K562 (cell line): Measurements from ENCODE around the gene SLC6A7. TPM values are rescaled to one million over a fixed set of nuclear protein-coding genes. Genes with fewer than 3 reads are reported as not detected.

ENCODE experiments used
- ATAC-seq: fragments of 200-7000 bp; cut with Tn5 transposase; 3 replicates; pipeline ENCODE4 v1.9.1; 2020; ENCODE audit warnings: moderate library complexity
- BruUV-seq: library from RNA; stranded (reverse); fragments of 400-500 nt; replicated peaks from 2 replicates; lab custom pipeline; 2021; lab: Mats Ljungman, UMichigan
- CTCF ChIA-PET: fragments of 300-600 bp; formaldehyde crosslinking; extraction: SDS; loops from one replicate; lab custom pipeline; 2021; ENCODE audit warnings: low intra/inter-chr PET ratio; lab: Yijun Ruan, JAX
- POLR2A ChIA-PET: fragments of 300-600, 350-650 bp; sonication (Branson Sonifier 250); formaldehyde crosslinking; extraction: SDS; loops from one replicate; lab custom pipeline; 2021; ENCODE audit warnings: antibody characterized with exemption, inconsistent platforms; lab: Yijun Ruan, JAX
- DNase-seq, 4 experiments: peaks; one replicate each; pipeline versions ENCODE4 v3.0.0 to v3.0.0-alpha.2; 2011 to 2018; ENCODE audit warnings: low spot score in 3 of 4, mixed read lengths in 3 of 4; ENCODE audit errors: extremely low read depth in 1 of 4
- FAIRE-seq: peaks from 2 replicates; lab custom pipeline; 2011; peaks lifted over from hg19 to GRCh38; lab: Jason Lieb, UNC
- H2AFZ ChIP-seq: 2 replicates; pipeline ENCODE4 v1.6.0; 2011; ENCODE audit warnings: low read depth, low read length, control low read depth, inconsistent platforms
- H3K27ac ChIP-seq: fragments of 200-600 bp; 3 replicates; pipeline ENCODE4 v1.8.0; 2011; ENCODE audit warnings: low read depth, mild to moderate bottlenecking, control low read depth, inconsistent platforms, low read length, moderate library complexity, mixed read lengths; ENCODE audit errors: extremely low read depth
- H3K27me3 ChIP-seq, 2 experiments: fragments of 300-600 bp in 1 of 2; 2 replicates in 1 of 2; 3 replicates in 1 of 2; pipeline versions ENCODE4 v1.6.0 to v1.8.0; 2011; ENCODE audit warnings: inconsistent platforms in 2 of 2, low read length in 2 of 2, mild to moderate bottlenecking in 1 of 2, mixed read lengths in 1 of 2, moderate library complexity in 1 of 2; ENCODE audit not compliant: control insufficient read depth in 2 of 2, insufficient read depth in 2 of 2
- H3K36me3 ChIP-seq: fragments of 300-600 bp; 3 replicates; pipeline ENCODE4 v1.8.0; 2011; ENCODE audit warnings: mild to moderate bottlenecking, low read length, inconsistent platforms; ENCODE audit not compliant: control insufficient read depth, insufficient read depth
- H3K4me1 ChIP-seq, 2 experiments: fragments of 200-600 bp in 1 of 2; replicated peaks in 1 of 2; 2 replicates in 1 of 2; 3 replicates in 1 of 2; pipeline versions ENCODE4 v1.5.1 to v1.8.0; 2011; ENCODE audit warnings: inconsistent platforms in 2 of 2, low read length in 2 of 2, mild to moderate bottlenecking in 1 of 2, mixed read lengths in 1 of 2, moderate library complexity in 1 of 2; ENCODE audit not compliant: control insufficient read depth in 2 of 2, insufficient read depth in 2 of 2
- H3K4me2 ChIP-seq: 2 replicates; pipeline ENCODE4 v1.6.1; 2011; ENCODE audit warnings: low read length, control low read depth, inconsistent platforms, mixed read lengths; ENCODE audit not compliant: insufficient read depth
- H3K4me3 ChIP-seq: fragments of 200-600 bp; sonication (generic), shearing (Covaris generic); 2 replicates; pipeline ENCODE4 v1.5.1; 2016; ENCODE audit warnings: control low read depth, inconsistent platforms
- H3K79me2 ChIP-seq: fragments of 200-600 bp; 3 replicates; pipeline ENCODE4 v1.8.0; 2011; ENCODE audit warnings: low read length, inconsistent platforms; ENCODE audit not compliant: control insufficient read depth, insufficient read depth
- H3K9ac ChIP-seq, 2 experiments: 2 replicates each; pipeline versions ENCODE4 v1.6.0 to v1.6.1; 2011; ENCODE audit warnings: low read depth in 2 of 2, low read length in 2 of 2, control low read depth in 1 of 2, inconsistent platforms in 1 of 2, mild to moderate bottlenecking in 1 of 2, mixed read lengths in 1 of 2; ENCODE audit not compliant: insufficient read depth in 1 of 2
- H3K9me1 ChIP-seq: one replicate; pipeline ENCODE4 v1.6.0; 2011; ENCODE audit warnings: inconsistent platforms, mild to moderate bottlenecking, low read length, moderate library complexity; ENCODE audit not compliant: control insufficient read depth, insufficient read depth
- H3K9me3 ChIP-seq: replicated peaks from 2 replicates; pipeline ENCODE4 v1.5.1; 2011; ENCODE audit warnings: low read depth, low read length, inconsistent platforms; ENCODE audit not compliant: control insufficient read depth, insufficient read depth
- H4K20me1 ChIP-seq: replicated peaks from 2 replicates; pipeline ENCODE4 v1.6.1; 2011; ENCODE audit warnings: low read length, inconsistent platforms, mixed read lengths; ENCODE audit not compliant: control insufficient read depth, insufficient read depth
- ATF3 ChIP-seq, 2 experiments: fragments of 450-650 bp in 1 of 2; sonication (generic) in 1 of 2; formaldehyde crosslinking in 1 of 2; IDR thresholded peaks in 1 of 2; conservative IDR thresholded peaks in 1 of 2; 2 replicates each; pipeline versions ENCODE4 v1.6.1 to v1.8.1; 2016 to 2023; ENCODE audit warnings: mild to moderate bottlenecking in 2 of 2, moderate library complexity in 2 of 2, inconsistent platforms in 1 of 2, missing genetic modification reagents in 1 of 2
- BDP1 ChIP-seq: IDR thresholded peaks from 3 replicates; pipeline ENCODE4 v1.6.1; 2011; ENCODE audit not compliant: insufficient read length, insufficient read depth
- CBX2 ChIP-seq: fragments of 200-600 bp; sonication (generic); IDR thresholded peaks from one replicate; pipeline ENCODE4 v1.6.1; 2012; ENCODE audit warnings: mild to moderate bottlenecking, low read length, inconsistent platforms; ENCODE audit not compliant: insufficient read depth, poor library complexity, severe bottlenecking
- CHD2 ChIP-seq: IDR thresholded peaks from 2 replicates; pipeline ENCODE4 v1.6.1; 2011; ENCODE audit warnings: low read depth, low read length
- EGR1 ChIP-seq: fragments of 450-650 bp; conservative IDR thresholded peaks from 2 replicates; pipeline ENCODE4 v1.6.1; 2017; ENCODE audit warnings: mild to moderate bottlenecking
- FIP1L1 ChIP-seq: fragments of 200-400 bp; formaldehyde crosslinking; IDR thresholded peaks from 2 replicates; pipeline ENCODE4 v1.6.1; 2018; ENCODE audit warnings: mild to moderate bottlenecking, low read depth, low read length; ENCODE audit not compliant: poor library complexity, severe bottlenecking
- GTF2A2 ChIP-seq: IDR thresholded peaks from 2 replicates; pipeline ENCODE4 v1.6.1; 2016; ENCODE audit warnings: mild to moderate bottlenecking, missing genetic modification characterization, missing compliant biosample characterization
- GTF2F1 ChIP-seq: IDR thresholded peaks from 2 replicates; pipeline ENCODE4 v1.6.1; 2011; ENCODE audit warnings: low read depth, low read length, improper control_type of control experiment
- MYNN ChIP-seq, 2 experiments: sonication (generic); formaldehyde crosslinking in 1 of 2; IDR thresholded peaks; 2 replicates each; pipeline versions ENCODE4 v1.5.0 to v1.6.1; 2016 to 2020; ENCODE audit warnings: antibody characterized with exemption in 1 of 2, missing genetic modification reagents in 1 of 2
- NRF1 ChIP-seq, 2 experiments: fragments of 450-650 bp; IDR thresholded peaks in 1 of 2; conservative IDR thresholded peaks in 1 of 2; 2 replicates each; pipeline ENCODE4 v1.6.1; 2014; ENCODE audit warnings: mild to moderate bottlenecking in 2 of 2
- RCOR1 ChIP-seq, 2 experiments: IDR thresholded peaks; 2 replicates each; pipeline ENCODE4 v1.6.1; 2012; ENCODE audit warnings: low read depth in 2 of 2, low read length in 2 of 2, borderline replicate concordance in 1 of 2, improper control_type of control experiment in 1 of 2
- SMARCC2 ChIP-seq: fragments of 450-650 bp; IDR thresholded peaks from 2 replicates; pipeline ENCODE4 v1.6.1; 2017; ENCODE audit warnings: antibody characterized with exemption, moderate library complexity, mild to moderate bottlenecking, low read depth
- ZFP36 ChIP-seq: fragments of 150-350 bp; IDR thresholded peaks from 2 replicates; pipeline ENCODE4 v1.6.1; 2018; ENCODE audit warnings: low read length, low read depth; ENCODE audit not compliant: partially characterized antibody
- ZNF165 ChIP-seq: fragments of 250-450 bp; sonication (Bioruptor Pico); IDR thresholded peaks from 2 replicates; pipeline ENCODE4 v1.4.0; 2020; ENCODE audit warnings: borderline replicate concordance
- ZNF3 ChIP-seq: fragments of 250-450 bp; sonication (Bioruptor Pico); IDR thresholded peaks from 2 replicates; pipeline ENCODE4 v1.5.0; 2021; ENCODE audit warnings: mild to moderate bottlenecking, moderate library complexity
- ZNF79 ChIP-seq: fragments of 250-450 bp; sonication (Bioruptor Pico); IDR thresholded peaks from 2 replicates; pipeline ENCODE4 v1.4.0; 2020; ENCODE audit warnings: low read depth, mild to moderate bottlenecking, moderate library complexity
- WGBS: fragments of 100-300 bp; shearing (Covaris generic); methylation state at CpG from one replicate; pipeline ENCODE4 v1.1.6; 2016; ENCODE audit warnings: low coverage, mixed read lengths; ENCODE audit not compliant: insufficient coverage; ENCODE audit errors: missing lambda C conversion rate; 5-methylcytosine and 5-hydroxymethylcytosine counted together
- in situ Hi-C: fragments of 300-500 bp; cut with MboI; formaldehyde crosslinking; loops from 4 replicates; pipeline ENCODE4 v1.15.0; 2018; ENCODE audit warnings: inconsistent platforms, mixed read lengths
- intact Hi-C: fragments of 100-400 bp; cut with micrococcal nuclease; formaldehyde crosslinking; loops from 2 replicates; pipeline ENCODE4 v1.14.2; 2022
- polyA plus RNA-seq, 8 experiments: library from polyadenylated mRNA; depleted of rRNA in 4 of 8; stranded (reverse) in 5 of 8; unstranded in 3 of 8; fragments of >200 nt; fragmentation: Nextera tagmentation in 2 of 8; fragmentation: Illumina TruSeq in 1 of 8; extraction: Ambion mirVana in 2 of 8; extraction: Trizol in 1 of 8; gene quantifications; 2 replicates each; pipeline versions ENCODE4 v1.2.1 to v1.2.3, GENCODE V29; 2011 to 2014; ENCODE audit warnings: inconsistent platforms in 1 of 8, missing spikeins in 1 of 8
- total RNA-seq, 7 experiments: library from RNA; depleted of rRNA in 6 of 7; stranded (reverse); fragments of >200 nt in 6 of 7; fragmentation: Illumina TruSeq in 2 of 7; extraction: Trizol in 2 of 7; gene quantifications; 2 replicates each; pipeline versions ENCODE4 v1.2.1 to v1.2.3, GENCODE V29; 2011 to 2021; ENCODE audit warnings: low replicate concordance in 1 of 7
- TF ChIP-seq, protein P1 (sequence below): fragments of 450-650 bp; IDR thresholded peaks from 2 replicates; pipeline ENCODE4 v1.6.1; 2016; ENCODE audit warnings: antibody characterized with exemption

SLC6A7 gene
- total and polyA plus RNA-seq, 9 of the 15 experiments (the other 6 are each of a cell fraction or from before 2014, with no cell fraction given), result not detected

GRCh38 chr5:150210644-150211043 is 20.8 kb downstream of the SLC6A7 start:
- Histone ChIP-seq H3K4me1 (peaks cover 0 to 8% of the 10 kb centered on the region in 2 experiments; a peak in 1 of 5 replicates), H3K27me3 (peaks cover 14 to 61% of the 10 kb centered on the region in 2 experiments), H3K79me2 (no peaks in the 10 kb centered on the region), H3K9me3 (no peaks in the 10 kb centered on the region), H3K9ac (no peak overlapping the region), H3K4me2 (no peak overlapping the region), H2AFZ (no peak overlapping the region), H3K4me3 (no peak overlapping the region), H3K36me3 (no peaks in the 10 kb centered on the region), H4K20me1 (no peaks in the 10 kb centered on the region), H3K27ac (no peak overlapping the region), H3K9me1 (no peaks in the 10 kb centered on the region)
- no peak for TF ChIP-seq GTF2A2 (tag)
- TF ChIP-seq EGR1, result no peak
- TF ChIP-seq ATF3 (IDR thresholded peaks at IDR 0.05), result no peak
- TF ChIP-seq ATF3 (CRISPR knock-in tag; conservative IDR thresholded peaks at IDR 0.05), result no peak
- no peak for TF ChIP-seq CHD2
- no peak for TF ChIP-seq NRF1 (conservative IDR thresholded peaks at IDR 0.05 in 1 of 2, IDR thresholded peaks at IDR 0.05 in 1 of 2)
- TF ChIP-seq ZNF79 (CRISPR knock-in tag), result no peak
- TF ChIP-seq ZNF165 (CRISPR knock-in tag), result no peak
- no peak for TF ChIP-seq ZNF3 (CRISPR knock-in tag)
- TF ChIP-seq BDP1, result no peak
- TF ChIP-seq SMARCC2, result no peak
- no peak for TF ChIP-seq FIP1L1
- TF ChIP-seq ZFP36, result no peak
- no peak for TF ChIP-seq MYNN (IDR thresholded peaks at IDR 0.05)
- no peak for TF ChIP-seq MYNN (CRISPR knock-in tag; IDR thresholded peaks at IDR 0.05)
- TF ChIP-seq CBX2, result no peak
- TF ChIP-seq RCOR1 (IDR thresholded peaks at IDR 0.05; ENCODE audit: borderline replicate concordance in 1 of 2, low read depth in 2 of 2, low read length in 2 of 2), result no peak
- TF ChIP-seq, protein P1, sequence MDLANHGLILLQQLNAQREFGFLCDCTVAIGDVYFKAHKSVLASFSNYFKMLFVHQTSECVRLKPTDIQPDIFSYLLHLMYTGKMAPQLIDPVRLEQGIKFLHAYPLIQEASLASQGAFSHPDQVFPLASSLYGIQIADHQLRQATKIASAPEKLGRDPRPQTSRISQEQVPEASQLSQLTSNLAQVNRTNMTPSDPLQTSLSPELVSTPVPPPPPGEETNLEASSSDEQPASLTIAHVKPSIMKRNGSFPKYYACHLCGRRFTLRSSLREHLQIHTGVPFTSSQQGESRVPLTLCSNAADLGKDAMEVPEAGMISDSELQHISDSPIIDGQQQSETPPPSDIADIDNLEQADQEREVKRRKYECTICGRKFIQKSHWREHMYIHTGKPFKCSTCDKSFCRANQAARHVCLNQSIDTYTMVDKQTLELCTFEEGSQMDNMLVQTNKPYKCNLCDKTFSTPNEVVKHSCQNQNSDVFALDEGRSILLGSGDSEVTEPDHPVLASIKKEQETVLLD, result no peak
- no peak for TF ChIP-seq GTF2F1
- FAIRE-seq, result no peak
- ATAC-seq, result no peak
- in situ Hi-C loops (loop anchor here (10.0 kb wide), 1 partner anchor 576 kb away; no protein-coding TSS in a partner anchor), intact Hi-C loops (no loop called here)
- ChIA-PET POLR2A (interaction anchor here (1.7 kb wide), 1 partner anchor 14 kb away, joined by 4 read pairs; no protein-coding TSS in a partner anchor), CTCF (no interaction called here)
- DNase-seq, result no peak
- no TSS peak for BruUV-seq
- 25% methylated on average over 6 of the region's 6 CpGs for WGBS
